ENCODE data around the gene ECD.

ECD gene

GRCh38 chr10:73131913-73132686, 35.7 kb downstream of the ECD start:
- TF ChIP-seq CTCF (IDR thresholded peaks at IDR 0.05; ENCODE audit: control extremely low read depth, extremely low read depth, low read depth, missing control alignments) = no peak
- no peak for DNase-seq (ENCODE audit: extremely low spot score)
- CTCF ChIA-PET = interaction anchor here (1.0 to 2.2 kb wide), 3 partner anchors 11 to 27 kb away, joined by 3 to 6 read pairs (median 4); no protein-coding TSS in a partner anchor
- POLR2A ChIA-PET = no interaction called here

- DNase-seq (ENCODE audit: extremely low spot score) = no peak
- ChIA-PET POLR2A (no interaction called here), CTCF (interaction anchor here (1.6 kb wide), 1 partner anchor 12 kb away, joined by 3 read pairs; no protein-coding TSS in a partner anchor)
- TF ChIP-seq CTCF (IDR thresholded peaks at IDR 0.05; ENCODE audit: control extremely low read depth, extremely low read depth, low read depth, missing control alignments) = no peak
Observed at GRCh38 chr10:73131301-73131700, 36.5 kb downstream of the ECD start.

- TF ChIP-seq CTCF (IDR thresholded peaks at IDR 0.05; ENCODE audit: control extremely low read depth, extremely low read depth, low read depth, missing control alignments) = no peak
- CTCF ChIA-PET = interaction anchor here (1.1 to 2.1 kb wide), 3 partner anchors 9 to 30 kb away, joined by 4 to 6 read pairs (median 5); partner anchors contain the start of gene P4HA1
- POLR2A ChIA-PET = no interaction called here
- DNase-seq (ENCODE audit: extremely low spot score) = no peak
Observed at GRCh38 chr10:73126343-73126742, 41.5 kb downstream of the ECD start.

GRCh38 chr10:73119952-73120351, 47.9 kb downstream of the ECD start:
- TF ChIP-seq CTCF (IDR thresholded peaks at IDR 0.05; ENCODE audit: control extremely low read depth, extremely low read depth, low read depth, missing control alignments) = no peak
- CTCF ChIA-PET = no interaction called here
- no peak for DNase-seq (ENCODE audit: extremely low spot score)
- POLR2A ChIA-PET = no interaction called here

GRCh38 chr10:73119457-73119856, 48.4 kb downstream of the ECD start:
- CTCF ChIA-PET = interaction anchor here (1.9 kb wide), 1 partner anchor 23 kb away, joined by 7 read pairs; the partner anchor contains the start of gene P4HA1
- no peak for TF ChIP-seq CTCF (IDR thresholded peaks at IDR 0.05; ENCODE audit: control extremely low read depth, extremely low read depth, low read depth, missing control alignments)
- POLR2A ChIA-PET = no interaction called here
- no peak for DNase-seq (ENCODE audit: extremely low spot score)

- DNase-seq (ENCODE audit: extremely low spot score) = peak; percentile 71
- ChIA-PET POLR2A (interaction anchor here (0.8 to 1.6 kb wide), 3 partner anchors 22 to 378 kb away, joined by 3 to 10 read pairs (median 6); partner anchors contain the start of gene P4HA1), CTCF (interaction anchor here (1.2 to 1.9 kb wide), 2 partner anchors 22 to 38 kb away, joined by 3 to 7 read pairs; partner anchors contain the start of gene P4HA1)
- no peak for TF ChIP-seq CTCF (IDR thresholded peaks at IDR 0.05; ENCODE audit: control extremely low read depth, extremely low read depth, low read depth, missing control alignments)
Observed at GRCh38 chr10:73117976-73118743, 49.6 kb downstream of the ECD start.

Data from GM10248 (cell line).